ENCODE results near the gene EGFR. TPM values are rescaled to one million over a fixed set of nuclear protein-coding genes. Genes with fewer than 3 reads are reported as not detected.
"Not testable (repeated sequence)": the region's sequence is repeated elsewhere in the genome, so short reads cannot be mapped to it uniquely, and the experiment has no call there.

The EGFR gene
- total RNA-seq, 1 donor from 2014 or later = 62.7 TPM

- no peaks in the 10 kb centered on the region for H3K9me3 ChIP-seq
- peaks cover 30% of the 10 kb centered on the region for H3K4me1 ChIP-seq
- intact Hi-C loops (cut with DNase I) = no loop called here
- H3K36me3 ChIP-seq = no peaks in the 10 kb centered on the region
- no peak overlapping the region for H3K4me3 ChIP-seq
- H3K27ac ChIP-seq = no peak overlapping the region
- no peak for TF ChIP-seq CTCF (IDR thresholded peaks at IDR 0.05)
- ATAC-seq (no peak), DNase-seq (no peak)
- H3K27me3 ChIP-seq (ENCODE audit: low read depth) = no peaks in the 10 kb centered on the region
Measured at GRCh38 chr7:55032069-55032699, 13.4 kb downstream of the EGFR start.

GRCh38 chr7:55033236-55033846 lies 14.5 kb downstream of the EGFR start:
- intact Hi-C loops (cut with DNase I) = no loop called here
- ATAC-seq = no peak
- Histone ChIP-seq H3K9me3 (no peaks in the 10 kb centered on the region), H3K4me1 (peaks cover 22% of the 10 kb centered on the region), H3K27me3 (ENCODE audit: low read depth) (no peaks in the 10 kb centered on the region), H3K4me3 (no peak overlapping the region), H3K36me3 (no peaks in the 10 kb centered on the region), H3K27ac (no peak overlapping the region)
- DNase-seq = no peak
- TF ChIP-seq CTCF (IDR thresholded peaks at IDR 0.05) = no peak

GRCh38 chr7:55034776-55035175 lies 16.0 kb downstream of the EGFR start:
- Histone ChIP-seq H3K4me1 (peaks cover 18% of the 10 kb centered on the region), H3K27ac (no peak overlapping the region), H3K27me3 (ENCODE audit: low read depth) (no peaks in the 10 kb centered on the region), H3K9me3 (no peaks in the 10 kb centered on the region), H3K36me3 (no peaks in the 10 kb centered on the region), H3K4me3 (no peak overlapping the region)
- ATAC-seq (peak in 1 of 2 donors; percentile 34), DNase-seq (no peak)
- no peak for TF ChIP-seq CTCF (IDR thresholded peaks at IDR 0.05)
- intact Hi-C loops (cut with DNase I) = no loop called here

- not testable (repeated sequence) for H3K9me3 ChIP-seq, DNase-seq, H3K27ac ChIP-seq
Measured at GRCh38 chr7:55035410-55035809, 16.6 kb downstream of the EGFR start.

GRCh38 chr7:55036950-55037736 lies 18.3 kb downstream of the EGFR start:
- Histone ChIP-seq H3K36me3 (no peaks in the 10 kb centered on the region), H3K9me3 (no peaks in the 10 kb centered on the region), H3K4me3 (no peak overlapping the region), H3K4me1 (peaks cover 14% of the 10 kb centered on the region), H3K27me3 (ENCODE audit: low read depth) (no peaks in the 10 kb centered on the region), H3K27ac (no peak overlapping the region)
- intact Hi-C loops (cut with DNase I) = no loop called here
- ATAC-seq (no peak), DNase-seq (no peak)
- TF ChIP-seq CTCF (IDR thresholded peaks at IDR 0.05) = no peak

More at GRCh38 chr7:55035410-55035809, 16.6 kb downstream of the EGFR start:
- intact Hi-C loops (cut with DNase I); H3K4me3 ChIP-seq; H3K27me3 ChIP-seq (ENCODE audit: low read depth); H3K36me3 ChIP-seq: not testable (repeated sequence)
- ATAC-seq = peak in 1 of 2 donors; percentile 58
- H3K4me1 ChIP-seq = peaks cover 16% of the 10 kb centered on the region
